ENCODE data around the gene SCNN1B.

The SCNN1B gene

DNA sequence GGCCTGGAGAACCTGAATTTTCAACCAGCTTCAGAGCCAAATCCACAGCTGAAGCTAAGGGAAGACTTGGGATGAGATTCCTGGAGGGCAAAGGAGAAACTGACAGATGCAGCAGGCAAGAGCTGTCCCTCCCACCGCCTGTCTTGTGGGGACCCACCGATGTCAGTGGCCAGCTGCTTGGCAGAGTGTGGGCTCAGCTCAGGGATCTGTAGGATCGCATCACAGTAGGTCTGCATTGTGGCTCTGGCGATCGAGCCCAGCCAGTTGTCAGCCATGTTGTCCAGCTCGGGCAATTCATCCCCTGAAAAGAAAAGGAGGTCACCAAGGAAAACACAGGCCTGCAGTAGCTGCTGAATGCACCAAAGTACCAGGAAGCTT is 90.1 kb downstream of the SCNN1B start (continued):
- TF ChIP-seq KLF9 (tag by site-specific recombination; IDR thresholded peaks at IDR 0.05; ENCODE audit: low read depth) (no peak), ZBTB17 (tag by site-specific recombination; IDR thresholded peaks at IDR 0.05) (no peak), ZNF132 (tag by site-specific recombination; IDR thresholded peaks at IDR 0.05; ENCODE audit: borderline replicate concordance) (no peak)

DNA sequence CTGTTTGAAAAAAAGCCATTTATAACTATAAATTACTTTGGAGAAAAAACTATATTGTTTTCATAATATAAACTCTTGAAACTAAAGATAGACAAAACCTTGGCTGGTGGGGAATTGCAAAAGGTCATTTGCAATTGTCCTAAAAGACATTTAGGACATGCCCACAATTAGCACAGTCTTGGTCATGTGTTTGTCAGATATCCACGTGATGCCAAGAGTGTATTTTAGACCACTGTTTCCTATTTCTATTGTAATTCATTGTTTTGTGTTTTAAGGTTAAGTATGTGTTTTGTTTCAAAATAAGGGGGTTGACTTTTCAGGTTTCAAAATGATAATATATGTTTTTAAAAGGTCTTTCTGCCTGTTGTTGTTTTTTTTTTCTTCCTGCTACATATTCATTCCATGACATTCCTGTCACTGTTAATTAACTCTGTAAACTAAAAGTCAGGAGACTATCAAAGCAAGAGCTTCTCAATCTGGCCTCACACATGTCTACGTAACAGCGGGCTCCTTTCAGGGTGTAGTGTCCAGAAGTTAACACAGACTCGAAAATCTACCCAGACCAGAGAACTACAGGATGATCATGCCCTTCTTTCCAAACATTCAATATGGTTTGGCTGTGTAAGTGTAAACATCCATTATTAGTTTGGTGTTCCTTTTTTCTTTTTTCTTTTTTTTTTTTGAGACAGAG is 92.2 kb downstream of the SCNN1B start:
- TF ChIP-seq ZNF324 (tag by site-specific recombination; IDR thresholded peaks at IDR 0.05) (no peak), ZNF830 (tag by site-specific recombination; IDR thresholded peaks at IDR 0.05; ENCODE audit: low read depth) (no peak), ZSCAN30 (tag by site-specific recombination; IDR thresholded peaks at IDR 0.05) (no peak), ZNF596 (tag by site-specific recombination; IDR thresholded peaks at IDR 0.05) (no peak), ZNF624 (tag by site-specific recombination; IDR thresholded peaks at IDR 0.05) (no peak), GLI4 (tag by site-specific recombination; IDR thresholded peaks at IDR 0.05) (no peak), ZNF776 (tag by site-specific recombination; IDR thresholded peaks at IDR 0.05; ENCODE audit: borderline replicate concordance) (no peak)
- POLR2A ChIA-PET, result no interaction called here
- Histone ChIP-seq H3K4me3 (ENCODE audit: low read depth, low read length) (no peak overlapping the region), H3K9me3 (ENCODE audit: control insufficient read depth, insufficient read depth, low read depth, low read length) (no peaks in the 10 kb centered on the region), H3K4me1 (ENCODE audit: control insufficient read depth, insufficient read depth, low read length) (no peaks in the 10 kb centered on the region), H3K27ac (ENCODE audit: extremely low read depth, low read depth, low read length) (no peak overlapping the region), H3K36me3 (ENCODE audit: control insufficient read depth in 2 of 2, insufficient read depth in 1 of 2, low read length in 2 of 2) (peaks cover 0 to 53% of the 10 kb centered on the region in 2 experiments; a peak in 2 of 3 replicates)
- CTCF ChIA-PET, result no interaction called here

DNA sequence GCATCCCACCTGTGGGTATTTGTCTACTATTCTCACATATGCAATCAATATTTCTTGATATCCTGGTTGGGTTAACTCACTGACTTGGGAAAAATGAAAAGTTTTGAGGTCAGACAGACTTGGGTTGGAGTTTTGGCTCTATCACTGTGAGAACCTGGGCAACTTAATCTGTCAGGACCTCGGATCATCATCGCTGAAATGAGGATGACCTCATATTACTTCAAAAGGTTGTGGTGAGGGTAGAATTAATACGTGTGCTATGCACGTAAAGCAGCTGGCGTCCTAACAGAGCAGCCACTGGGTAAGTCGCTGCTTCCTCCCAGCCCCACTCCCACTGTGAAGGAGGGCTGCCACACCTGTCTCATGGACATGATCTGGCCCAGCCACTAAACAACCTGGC is 93.6 kb downstream of the SCNN1B start:
- CTCF ChIA-PET, result interaction anchor here (1.2 kb wide), 1 partner anchor 39 kb away, joined by 3 read pairs; no protein-coding TSS in a partner anchor
- H3K27ac ChIP-seq (ENCODE audit: extremely low read depth, low read depth, low read length), result no peak overlapping the region

More for the DNA sequence above, 93.6 kb downstream of the SCNN1B start:
- Histone ChIP-seq H3K9me3 (ENCODE audit: control insufficient read depth, insufficient read depth, low read depth, low read length) (no peaks in the 10 kb centered on the region), H3K36me3 (ENCODE audit: control insufficient read depth in 2 of 2, insufficient read depth in 1 of 2, low read length in 2 of 2) (peaks cover 0 to 60% of the 10 kb centered on the region in 2 experiments; a peak in 2 of 3 replicates), H3K4me3 (ENCODE audit: low read depth, low read length) (no peak overlapping the region), H3K4me1 (ENCODE audit: control insufficient read depth, insufficient read depth, low read length) (no peaks in the 10 kb centered on the region)
- TF ChIP-seq ZNF830 (tag by site-specific recombination; IDR thresholded peaks at IDR 0.05; ENCODE audit: low read depth) (no peak), ZNF624 (tag by site-specific recombination; IDR thresholded peaks at IDR 0.05) (no peak), ZBTB21 (tag by site-specific recombination; IDR thresholded peaks at IDR 0.05) (no peak), ZNF521 (tag by site-specific recombination; IDR thresholded peaks at IDR 0.05) (no peak), ZNF155 (tag by site-specific recombination; IDR thresholded peaks at IDR 0.05) (no peak), ZNF174 (tag by site-specific recombination; IDR thresholded peaks at IDR 0.05) (no peak), ZNF660 (tag by site-specific recombination; IDR thresholded peaks at IDR 0.05) (no peak), OSR2 (tag by site-specific recombination; IDR thresholded peaks at IDR 0.05) (peak; percentile 29; the same call in 1 of the 2 replicates), ZNF629 (tag by site-specific recombination; IDR thresholded peaks at IDR 0.05) (peak; percentile 51; the same call in 1 of the 2 replicates), GLI4 (tag by site-specific recombination; IDR thresholded peaks at IDR 0.05) (no peak), ZNF510 (tag by site-specific recombination; IDR thresholded peaks at IDR 0.05; ENCODE audit: insufficient replicate concordance) (no peak), BCL11A (tag by site-specific recombination; IDR thresholded peaks at IDR 0.05; ENCODE audit: low read depth) (no peak), RBAK (tag by site-specific recombination; IDR thresholded peaks at IDR 0.05) (no peak), ZNF266 (tag by site-specific recombination; IDR thresholded peaks at IDR 0.05; ENCODE audit: low read depth) (no peak), ZNF37A (tag by site-specific recombination; IDR thresholded peaks at IDR 0.05) (no peak)
- TF ChIP-seq, protein P1, sequence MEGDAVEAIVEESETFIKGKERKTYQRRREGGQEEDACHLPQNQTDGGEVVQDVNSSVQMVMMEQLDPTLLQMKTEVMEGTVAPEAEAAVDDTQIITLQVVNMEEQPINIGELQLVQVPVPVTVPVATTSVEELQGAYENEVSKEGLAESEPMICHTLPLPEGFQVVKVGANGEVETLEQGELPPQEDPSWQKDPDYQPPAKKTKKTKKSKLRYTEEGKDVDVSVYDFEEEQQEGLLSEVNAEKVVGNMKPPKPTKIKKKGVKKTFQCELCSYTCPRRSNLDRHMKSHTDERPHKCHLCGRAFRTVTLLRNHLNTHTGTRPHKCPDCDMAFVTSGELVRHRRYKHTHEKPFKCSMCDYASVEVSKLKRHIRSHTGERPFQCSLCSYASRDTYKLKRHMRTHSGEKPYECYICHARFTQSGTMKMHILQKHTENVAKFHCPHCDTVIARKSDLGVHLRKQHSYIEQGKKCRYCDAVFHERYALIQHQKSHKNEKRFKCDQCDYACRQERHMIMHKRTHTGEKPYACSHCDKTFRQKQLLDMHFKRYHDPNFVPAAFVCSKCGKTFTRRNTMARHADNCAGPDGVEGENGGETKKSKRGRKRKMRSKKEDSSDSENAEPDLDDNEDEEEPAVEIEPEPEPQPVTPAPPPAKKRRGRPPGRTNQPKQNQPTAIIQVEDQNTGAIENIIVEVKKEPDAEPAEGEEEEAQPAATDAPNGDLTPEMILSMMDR (tag by site-specific recombination; IDR thresholded peaks at IDR 0.05), result no peak
- TF ChIP-seq, protein P2, sequence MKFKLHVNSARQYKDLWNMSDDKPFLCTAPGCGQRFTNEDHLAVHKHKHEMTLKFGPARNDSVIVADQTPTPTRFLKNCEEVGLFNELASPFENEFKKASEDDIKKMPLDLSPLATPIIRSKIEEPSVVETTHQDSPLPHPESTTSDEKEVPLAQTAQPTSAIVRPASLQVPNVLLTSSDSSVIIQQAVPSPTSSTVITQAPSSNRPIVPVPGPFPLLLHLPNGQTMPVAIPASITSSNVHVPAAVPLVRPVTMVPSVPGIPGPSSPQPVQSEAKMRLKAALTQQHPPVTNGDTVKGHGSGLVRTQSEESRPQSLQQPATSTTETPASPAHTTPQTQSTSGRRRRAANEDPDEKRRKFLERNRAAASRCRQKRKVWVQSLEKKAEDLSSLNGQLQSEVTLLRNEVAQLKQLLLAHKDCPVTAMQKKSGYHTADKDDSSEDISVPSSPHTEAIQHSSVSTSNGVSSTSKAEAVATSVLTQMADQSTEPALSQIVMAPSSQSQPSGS (tag by site-specific recombination; IDR thresholded peaks at IDR 0.05; ENCODE audit: low read depth), result 0 out of 2 replicates have a peak, but pooled peaks have one; percentile 37
- POLR2A ChIA-PET, result no interaction called here

Data from HEK293 (cell line).